Subcutaneous adipose tissue (tissue), 4 donors: ENCODE results near the gene LMNB1. TPM values are rescaled to one million over a fixed set of nuclear protein-coding genes. Genes with fewer than 3 reads are reported as not detected.

Experiments used
- CTCF ChIP-seq: fragments of 450-650 bp; IDR thresholded peaks from one replicate; pipeline ENCODE4 v1.5.1; 2016; ENCODE audit warnings: low read depth, mild to moderate bottlenecking, control low read depth, antibody characterized with exemption, moderate library complexity
- total RNA-seq, 4 donors: library from RNA; depleted of rRNA; stranded (reverse); fragments of >200 nt; gene quantifications; one replicate each; pipeline ENCODE4 v1.1.0, GENCODE V29; 2016

The LMNB1 gene
- total RNA-seq, 4 donors from 2014 or later: 4.1 to 14.4 (median 9.5) TPM

GRCh38 chr5:126769703-126770102, 7.2 kb upstream of the LMNB1 start:
- no peak for TF ChIP-seq CTCF

- no peak for TF ChIP-seq CTCF
These were observed 480 bp downstream of the LMNB1 start for GRCh38 chr5:126777257-126777974.

GRCh38 chr5:126777975-126778674, 1.2 kb downstream of the LMNB1 start:
- TF ChIP-seq CTCF: no peak

DNA sequence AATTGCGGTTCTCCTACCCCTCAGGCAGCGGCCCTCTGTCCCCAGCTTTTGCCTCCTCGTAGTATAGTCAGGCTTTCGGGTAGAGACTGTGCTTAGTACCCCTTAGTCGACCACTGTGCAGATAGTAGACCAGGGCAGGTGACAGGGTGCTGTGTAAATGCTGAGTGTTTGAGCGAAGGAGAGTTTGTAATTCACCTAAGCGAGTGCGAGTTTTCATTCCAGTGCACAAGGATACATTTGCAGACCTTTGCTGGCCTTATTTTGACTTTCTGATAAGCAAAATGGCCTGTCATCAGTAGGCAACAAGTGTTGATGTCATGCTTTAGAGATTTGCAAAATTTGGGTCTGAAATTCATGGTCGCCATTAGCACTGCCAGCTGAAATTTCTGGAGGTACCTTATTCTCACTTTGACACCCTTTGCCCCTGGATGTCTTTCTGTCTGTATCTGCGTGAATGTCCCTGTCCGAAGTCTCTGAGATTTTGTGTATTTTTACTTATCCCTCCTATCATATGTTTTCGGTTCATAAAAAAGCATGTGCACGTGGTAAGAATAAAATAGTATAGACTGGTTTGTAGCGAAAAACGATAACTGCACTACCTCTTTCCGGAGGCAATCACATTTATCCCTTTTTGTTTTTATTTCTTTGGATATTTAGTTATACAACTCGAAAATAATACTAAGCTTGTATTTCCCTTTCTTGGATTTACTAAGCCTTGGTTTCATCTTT, 1.9 kb downstream of the LMNB1 start:
- no peak for TF ChIP-seq CTCF

DNA sequence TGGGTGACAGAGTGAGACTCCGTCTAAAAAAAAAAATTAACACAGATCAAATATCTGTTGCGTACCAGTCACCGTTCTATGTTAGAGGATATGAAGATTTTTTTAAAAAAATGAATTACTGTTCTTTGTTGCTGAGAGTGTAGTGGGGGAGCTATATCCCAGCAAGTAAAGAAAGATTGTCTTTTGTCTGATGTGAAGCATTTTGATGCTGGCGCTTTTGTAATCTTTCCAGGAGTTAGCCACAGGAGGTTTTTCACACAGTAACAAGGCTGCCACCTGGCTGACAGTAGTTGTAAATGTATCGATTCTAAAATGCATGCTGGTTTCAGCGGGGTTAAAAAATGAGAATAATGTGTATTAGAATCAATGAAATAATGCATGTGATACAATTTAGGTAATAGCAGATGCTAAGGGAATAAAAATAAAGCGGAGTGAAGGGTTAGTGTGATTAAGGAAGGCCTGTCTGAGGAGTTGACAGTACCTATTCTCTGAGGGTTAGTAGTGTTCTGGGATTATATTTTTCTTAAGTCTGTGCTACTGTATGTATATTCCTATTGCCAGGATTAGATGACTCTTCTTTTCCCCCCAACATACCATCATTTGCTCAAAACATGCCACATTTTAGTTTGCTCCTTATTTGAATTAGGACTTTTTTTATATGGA, 3.4 kb downstream of the LMNB1 start:
- no peak for TF ChIP-seq CTCF

DNA sequence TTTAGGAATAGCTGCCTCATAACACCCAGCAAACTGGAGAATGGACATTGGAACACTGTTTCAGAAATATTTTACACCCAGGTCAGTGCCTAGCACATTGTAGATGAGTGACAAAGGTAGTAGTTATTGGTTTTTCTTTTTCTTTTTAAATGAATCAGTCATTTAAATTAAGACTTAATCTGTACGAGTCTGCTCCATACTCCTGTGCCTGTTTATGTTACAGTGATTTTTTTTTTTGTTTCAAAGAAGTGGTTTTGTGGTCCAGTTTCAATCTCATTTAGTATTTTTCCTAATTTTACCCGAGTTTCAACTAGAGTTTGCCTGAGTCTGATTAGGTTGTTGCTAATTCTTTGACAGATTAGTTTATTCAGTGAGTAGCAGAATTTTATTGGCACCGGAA, 16.2 kb downstream of the LMNB1 start:
- TF ChIP-seq CTCF: no peak
